ENCODE data around the gene FMN1.

FMN1 gene

DNA sequence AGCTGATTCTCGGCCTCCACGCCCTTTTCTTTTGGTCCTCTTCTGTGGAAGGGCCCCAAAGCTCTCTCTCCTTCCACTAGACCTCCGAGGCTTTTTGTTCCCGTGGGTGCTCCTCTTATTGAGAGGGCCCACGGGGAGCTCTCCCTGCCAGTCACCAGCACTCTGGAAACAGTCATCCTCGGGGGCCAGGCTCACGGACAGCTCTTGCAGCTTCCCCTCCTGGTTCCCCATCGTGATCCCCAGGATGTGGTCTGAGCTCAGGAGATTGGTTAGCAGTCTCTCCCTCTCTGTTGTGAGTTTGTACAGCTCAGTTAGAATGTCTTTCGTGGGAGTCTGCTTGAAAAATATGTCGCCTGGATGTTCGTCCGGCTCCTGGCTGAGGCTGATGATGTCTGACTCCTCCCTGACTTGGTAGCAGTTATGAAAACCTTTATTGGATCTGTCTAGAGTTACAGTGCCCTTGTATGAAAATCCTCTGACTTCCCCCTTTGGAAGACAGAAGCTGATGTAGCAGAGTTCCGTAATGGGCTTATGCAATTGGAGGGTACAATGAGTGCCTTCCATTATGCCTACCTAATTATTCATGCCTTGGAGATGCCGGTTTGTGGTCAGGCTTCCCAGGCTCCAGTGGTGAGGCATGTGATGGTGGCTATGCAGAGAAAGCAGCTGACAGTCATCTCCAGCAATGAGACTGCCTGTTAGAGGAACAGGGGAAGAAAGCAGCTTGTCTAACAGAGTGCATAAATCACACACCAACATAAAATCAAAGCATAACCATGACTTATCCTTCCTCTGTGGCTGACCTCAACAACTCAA is 40.0 kb downstream of the FMN1 start:
- no peak for FAIRE-seq

GRCh38 chr15:33153548-33153947 is 41.0 kb downstream of the FMN1 start:
- FAIRE-seq, result no peak

- FAIRE-seq, result no peak
Observed at GRCh38 chr15:33152502-33153109, 41.9 kb downstream of the FMN1 start.

- FAIRE-seq, result no peak
Observed at GRCh38 chr15:33150971-33151370, 43.5 kb downstream of the FMN1 start.

GRCh38 chr15:33150431-33150941 is 44.0 kb downstream of the FMN1 start:
- FAIRE-seq, result no peak

- FAIRE-seq, result no peak
Observed at GRCh38 chr15:33149919-33150318, 44.6 kb downstream of the FMN1 start.

GRCh38 chr15:33148129-33148751 is 46.3 kb downstream of the FMN1 start:
- no peak for FAIRE-seq

- no peak for FAIRE-seq
Observed at GRCh38 chr15:33146051-33146450, 48.5 kb downstream of the FMN1 start.

- FAIRE-seq, result no peak
Observed at GRCh38 chr15:33145447-33145846, 49.1 kb downstream of the FMN1 start.

GRCh38 chr15:33142708-33143107 is 51.8 kb downstream of the FMN1 start:
- FAIRE-seq, result no peak

DNA sequence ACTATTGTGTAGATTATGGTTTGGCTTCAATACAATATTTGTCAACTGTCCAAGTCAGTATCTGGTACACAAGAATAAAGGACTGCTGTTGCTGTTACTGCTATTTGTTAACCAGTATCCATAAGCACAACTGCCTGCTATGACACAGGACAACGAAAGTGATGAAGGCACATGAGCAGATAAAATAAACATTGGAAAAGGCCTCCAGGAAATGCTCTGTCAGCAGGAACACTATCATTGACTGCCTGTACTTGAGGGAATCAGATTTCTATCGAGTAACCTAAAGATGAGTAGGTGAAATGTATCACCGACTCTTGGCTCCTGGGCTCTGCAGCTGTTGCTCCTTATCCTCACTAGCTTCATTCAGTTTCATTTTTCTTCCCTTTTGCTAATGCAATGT is 56.5 kb downstream of the FMN1 start:
- no peak for FAIRE-seq

DNA sequence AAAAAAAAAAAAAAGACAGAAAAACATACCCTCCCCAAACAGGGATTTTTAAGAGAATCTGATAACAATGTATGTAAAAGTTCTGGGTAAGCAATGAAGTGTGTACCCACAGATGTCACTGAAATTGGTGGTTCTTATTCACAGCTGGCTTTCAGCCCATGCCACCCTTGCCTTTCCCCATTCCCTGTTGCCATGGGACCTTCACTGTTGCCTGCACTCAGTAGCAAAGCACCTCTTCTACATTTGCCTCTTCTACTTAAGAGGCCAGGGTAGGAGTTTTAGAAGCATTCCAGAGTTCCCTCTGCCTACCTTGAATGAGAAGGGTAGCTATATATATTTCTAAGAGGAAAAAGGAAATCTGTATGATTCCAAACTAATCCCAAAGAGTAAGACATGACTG is 57.4 kb downstream of the FMN1 start:
- no peak for FAIRE-seq

DNA sequence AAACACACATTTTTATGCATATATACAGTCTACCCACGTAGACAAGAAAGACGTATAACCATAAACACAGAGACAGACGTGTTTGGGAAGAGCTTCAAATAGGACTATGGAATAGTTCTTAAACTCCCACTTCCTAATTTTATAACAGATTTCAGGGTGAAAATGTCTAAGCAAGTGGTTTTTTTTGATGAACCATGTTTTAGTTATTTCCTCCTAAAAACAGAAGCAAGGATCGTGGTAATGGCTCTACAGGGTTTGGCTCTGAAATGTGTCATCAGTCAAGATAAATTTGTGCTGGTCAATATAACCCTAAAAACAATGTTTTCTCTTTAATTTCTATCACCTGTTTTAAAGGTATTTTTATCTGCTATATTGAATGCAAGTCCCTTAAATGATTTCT is 58.2 kb downstream of the FMN1 start:
- FAIRE-seq, result no peak

GRCh38 chr15:33135355-33135781 is 59.1 kb downstream of the FMN1 start:
- no peak for FAIRE-seq

GRCh38 chr15:33132722-33133345 is 61.7 kb downstream of the FMN1 start:
- FAIRE-seq, result peak; percentile 89

DNA sequence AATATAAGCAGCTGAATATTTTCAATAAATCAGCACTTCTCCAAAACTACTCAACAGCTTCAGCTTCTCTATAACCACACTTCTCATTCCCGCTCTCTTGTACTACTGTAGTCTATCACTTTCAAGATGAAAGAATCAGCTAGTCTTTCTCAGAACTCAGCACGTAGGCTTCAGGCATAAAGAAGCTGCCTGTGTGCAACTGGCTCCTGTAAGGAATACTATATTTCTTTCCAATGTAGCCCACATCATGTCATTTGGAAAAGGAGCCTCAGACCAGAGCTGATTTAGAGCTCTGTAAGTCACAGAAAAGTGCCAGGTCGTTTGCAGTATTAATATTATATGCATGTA is 62.3 kb downstream of the FMN1 start:
- FAIRE-seq, result no peak

GRCh38 chr15:33131552-33132232 is 62.8 kb downstream of the FMN1 start:
- FAIRE-seq, result no peak

GRCh38 chr15:33126559-33127290 is 67.8 kb downstream of the FMN1 start:
- no peak for FAIRE-seq

- no peak for FAIRE-seq
Observed at GRCh38 chr15:33125894-33126537, 68.5 kb downstream of the FMN1 start.

DNA sequence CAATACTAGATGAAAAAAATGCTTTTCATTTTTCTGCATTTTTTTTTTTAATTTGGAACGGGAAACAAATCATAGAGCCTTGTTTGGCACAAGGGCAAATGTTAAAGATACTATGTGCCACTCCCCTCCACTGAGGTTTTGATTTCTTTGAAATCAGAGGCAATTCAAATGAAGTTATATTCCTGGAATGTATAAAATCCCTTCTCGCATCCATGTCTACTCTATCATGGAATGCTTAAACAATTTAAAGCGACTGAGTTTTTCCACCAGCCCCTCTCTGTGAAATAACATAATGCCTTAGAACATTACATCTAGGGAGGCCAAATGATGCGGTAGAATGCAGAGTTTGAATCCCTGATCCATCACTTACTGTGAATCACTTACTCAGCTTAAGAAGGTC is 69.7 kb downstream of the FMN1 start:
- no peak for FAIRE-seq

DNA sequence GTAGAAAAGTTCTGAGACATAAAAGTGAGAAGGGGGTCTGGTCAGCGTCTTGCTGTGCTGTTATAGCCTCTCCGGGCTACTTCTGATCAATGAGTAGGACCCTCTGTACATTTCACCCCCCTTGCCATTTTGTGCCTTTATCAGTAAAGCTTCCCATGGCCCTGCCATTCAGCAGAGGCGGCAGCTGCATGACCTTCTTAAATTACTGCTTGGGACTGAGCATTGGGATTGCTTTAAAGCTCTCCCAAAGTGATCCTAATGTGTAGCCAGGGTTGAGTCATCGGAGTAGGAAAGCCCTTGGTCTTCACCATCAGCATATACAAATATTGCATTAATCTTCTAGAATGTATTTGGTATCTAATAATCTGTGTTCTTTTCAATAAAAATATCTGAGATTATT is 70.2 kb downstream of the FMN1 start:
- no peak for FAIRE-seq

DNA sequence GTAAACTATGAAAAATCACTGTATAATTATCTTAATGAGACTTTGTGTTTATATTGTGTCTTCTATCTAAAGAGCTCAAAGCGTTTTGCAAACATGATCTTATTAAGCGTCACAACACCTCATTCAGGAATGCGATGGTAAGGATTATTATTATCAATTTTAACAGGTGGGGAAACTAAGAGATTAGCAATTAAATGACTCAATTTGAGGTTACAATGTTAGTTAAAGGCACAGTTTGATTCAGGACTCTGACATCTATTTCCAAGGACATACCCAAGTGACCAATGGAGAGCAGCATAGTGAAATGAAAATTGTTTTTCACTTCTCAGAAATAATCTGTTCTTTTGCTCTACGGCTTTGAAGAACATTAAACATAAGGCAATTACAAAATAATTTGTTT is 74.6 kb downstream of the FMN1 start:
- FAIRE-seq, result no peak

All from A204.1 (cell line).